Activated naive CD4-positive, alpha-beta T cell treated with anti-CD3 and anti-CD28 coated beads, Interleukin-2, amount 10 ng/mL, durations not matched to agents 7 days and 5 days (primary cell): ENCODE results near the gene BCL2L14.

Experiments used
- CTCF ChIA-PET: fragments of 350-600 bp; sonication (Branson Sonifier 250); formaldehyde crosslinking; loops from one replicate; lab custom pipeline; 2021; ENCODE audit warnings: antibody characterized with exemption; lab: Charles Lee
- DNase-seq: peaks from one replicate; pipeline ENCODE4 v3.0.0-alpha.2; 2020
- H3K27ac Mint-ChIP-seq: one replicate; pipeline ENCODE4 v1.8.0; 2021; ENCODE audit warnings: mild to moderate bottlenecking, moderate library complexity, mixed read lengths
- H3K27me3 Mint-ChIP-seq: one replicate; pipeline ENCODE4 v1.8.0; 2021; ENCODE audit warnings: mild to moderate bottlenecking, mixed read lengths
- H3K36me3 Mint-ChIP-seq: one replicate; pipeline ENCODE4 v1.8.0; 2021; ENCODE audit warnings: mixed read lengths
- H3K4me1 Mint-ChIP-seq: one replicate; pipeline ENCODE4 v1.8.0; 2021; ENCODE audit warnings: mixed read lengths
- H3K4me3 Mint-ChIP-seq: one replicate; pipeline ENCODE4 v1.8.0; 2021; ENCODE audit warnings: mild to moderate bottlenecking, moderate library complexity, mixed read lengths
- H3K9me3 Mint-ChIP-seq: one replicate; pipeline ENCODE4 v1.8.0; 2021; ENCODE audit warnings: mixed read lengths

The BCL2L14 gene

DNA sequence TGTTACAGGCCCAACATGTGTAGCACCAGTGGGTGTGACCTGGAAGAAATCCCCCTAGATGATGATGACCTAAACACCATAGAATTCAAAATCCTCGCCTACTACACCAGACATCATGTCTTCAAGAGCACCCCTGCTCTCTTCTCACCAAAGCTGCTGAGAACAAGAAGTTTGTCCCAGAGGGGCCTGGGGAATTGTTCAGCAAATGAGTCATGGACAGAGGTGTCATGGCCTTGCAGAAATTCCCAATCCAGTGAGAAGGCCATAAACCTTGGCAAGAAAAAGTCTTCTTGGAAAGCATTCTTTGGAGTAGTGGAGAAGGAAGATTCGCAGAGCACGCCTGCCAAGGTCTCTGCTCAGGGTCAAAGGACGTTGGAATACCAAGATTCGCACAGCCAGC is 8.6 kb downstream of the BCL2L14 start:
- CTCF ChIA-PET: no interaction called here
- Mint-ChIP-seq H3K27me3 (no peaks in the 10 kb centered on the region), H3K9me3 (no peaks in the 10 kb centered on the region), H3K27ac (no peak overlapping the region), H3K4me3 (no peak overlapping the region), H3K4me1 (peaks cover 4% of the 10 kb centered on the region), H3K36me3 (no peaks in the 10 kb centered on the region)
- no peak for DNase-seq

- Mint-ChIP-seq H3K27me3 (no peaks in the 10 kb centered on the region), H3K4me1 (peaks cover 4% of the 10 kb centered on the region), H3K36me3 (no peaks in the 10 kb centered on the region), H3K27ac (no peak overlapping the region), H3K4me3 (no peak overlapping the region), H3K9me3 (no peaks in the 10 kb centered on the region)
- CTCF ChIA-PET: interaction anchor here (1.0 to 2.0 kb wide), 3 partner anchors 10 to 251 kb away, joined by 3 to 12 read pairs (median 3); no protein-coding TSS in a partner anchor
- no peak for DNase-seq
Measured at GRCh38 chr12:12081836-12082497, 11.2 kb downstream of the BCL2L14 start.

GRCh38 chr12:12083688-12084087 is 12.9 kb downstream of the BCL2L14 start:
- DNase-seq: no peak
- H3K27me3 Mint-ChIP-seq: no peaks in the 10 kb centered on the region
- CTCF ChIA-PET: no interaction called here
- H3K4me3 Mint-ChIP-seq: no peak overlapping the region
- H3K4me1 Mint-ChIP-seq: peaks cover 4% of the 10 kb centered on the region
- no peak overlapping the region for H3K27ac Mint-ChIP-seq
- no peaks in the 10 kb centered on the region for H3K9me3 Mint-ChIP-seq
- H3K36me3 Mint-ChIP-seq: peaks cover 5% of the 10 kb centered on the region

DNA sequence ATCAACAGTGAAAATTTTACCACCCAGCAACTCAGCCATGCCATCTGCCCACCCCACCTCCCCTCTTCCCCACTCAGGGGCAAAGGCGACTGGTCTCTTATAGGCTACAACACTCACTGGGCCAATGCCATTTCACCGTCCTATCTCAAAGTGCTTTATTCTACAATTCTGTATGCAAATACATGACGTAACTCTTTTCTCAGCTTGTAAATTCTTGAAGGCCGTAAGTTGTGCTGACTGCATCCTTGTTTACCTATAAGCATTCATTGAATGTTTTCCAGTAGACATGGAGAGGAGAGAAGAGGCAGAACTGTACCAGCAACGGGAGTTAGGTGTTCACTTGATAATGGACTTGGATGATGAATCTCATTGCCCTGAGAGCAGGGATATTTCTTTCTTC is 15.6 kb downstream of the BCL2L14 start:
- H3K4me1 Mint-ChIP-seq: peaks cover 4% of the 10 kb centered on the region
- H3K4me3 Mint-ChIP-seq: no peak overlapping the region
- CTCF ChIA-PET: no interaction called here
- no peaks in the 10 kb centered on the region for H3K9me3 Mint-ChIP-seq
- peaks cover 6% of the 10 kb centered on the region for H3K36me3 Mint-ChIP-seq
- no peak overlapping the region for H3K27ac Mint-ChIP-seq
- peaks cover 3% of the 10 kb centered on the region for H3K27me3 Mint-ChIP-seq
- no peak for DNase-seq

GRCh38 chr12:12086973-12087692 is 16.4 kb downstream of the BCL2L14 start:
- Mint-ChIP-seq H3K27me3 (peaks cover 4% of the 10 kb centered on the region), H3K4me3 (no peak overlapping the region), H3K27ac (no peak overlapping the region), H3K4me1 (no peaks in the 10 kb centered on the region), H3K9me3 (no peaks in the 10 kb centered on the region), H3K36me3 (peaks cover 6% of the 10 kb centered on the region)
- DNase-seq: no peak
- CTCF ChIA-PET: interaction anchor here (0.6 to 0.8 kb wide), 2 partner anchors 9 to 14 kb away, joined by 3 to 4 read pairs; no protein-coding TSS in a partner anchor

GRCh38 chr12:12087693-12088034 is 16.9 kb downstream of the BCL2L14 start:
- peaks cover 6% of the 10 kb centered on the region for H3K36me3 Mint-ChIP-seq
- H3K4me3 Mint-ChIP-seq: no peak overlapping the region
- CTCF ChIA-PET: interaction anchor here (0.8 kb wide), 1 partner anchor 15 kb away, joined by 4 read pairs; no protein-coding TSS in a partner anchor
- H3K9me3 Mint-ChIP-seq: no peaks in the 10 kb centered on the region
- DNase-seq: no peak
- H3K4me1 Mint-ChIP-seq: no peaks in the 10 kb centered on the region
- peaks cover 4% of the 10 kb centered on the region for H3K27me3 Mint-ChIP-seq
- no peak overlapping the region for H3K27ac Mint-ChIP-seq

GRCh38 chr12:12088147-12088546 is 17.4 kb downstream of the BCL2L14 start:
- Mint-ChIP-seq H3K27me3 (peaks cover 4% of the 10 kb centered on the region), H3K9me3 (no peaks in the 10 kb centered on the region), H3K4me1 (no peaks in the 10 kb centered on the region), H3K36me3 (peaks cover 6% of the 10 kb centered on the region), H3K27ac (no peak overlapping the region), H3K4me3 (no peak overlapping the region)
- DNase-seq: no peak
- CTCF ChIA-PET: no interaction called here

DNA sequence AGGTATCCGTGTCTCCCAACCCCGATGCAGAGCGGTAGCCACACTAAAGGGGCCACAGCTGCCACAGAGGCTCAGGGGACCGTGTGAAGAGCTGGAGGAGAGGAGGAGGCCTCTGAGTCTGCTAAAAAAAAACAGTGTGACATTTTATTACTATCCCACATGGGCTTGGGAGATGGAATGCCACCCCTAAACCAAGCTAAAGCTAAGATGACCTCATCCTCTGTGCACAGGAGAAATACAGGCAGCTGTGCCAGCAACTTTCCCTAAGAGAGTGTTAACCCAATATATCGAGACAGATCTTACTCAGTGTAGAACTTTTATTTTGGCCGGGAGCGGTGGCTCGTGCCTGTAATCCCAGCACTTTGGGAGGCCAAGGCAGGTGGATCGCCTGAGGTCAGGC is 18.0 kb downstream of the BCL2L14 start:
- Mint-ChIP-seq H3K27ac (no peak overlapping the region), H3K4me3 (no peak overlapping the region), H3K9me3 (no peaks in the 10 kb centered on the region), H3K36me3 (peaks cover 6% of the 10 kb centered on the region), H3K27me3 (peaks cover 4% of the 10 kb centered on the region), H3K4me1 (no peaks in the 10 kb centered on the region)
- CTCF ChIA-PET: interaction anchor here (0.6 kb wide), 1 partner anchor 246 kb away, joined by 3 read pairs; no protein-coding TSS in a partner anchor
- DNase-seq: no peak

- no peak for DNase-seq
- Mint-ChIP-seq H3K9me3 (no peaks in the 10 kb centered on the region), H3K27me3 (peaks cover 4% of the 10 kb centered on the region), H3K27ac (no peak overlapping the region), H3K4me1 (no peaks in the 10 kb centered on the region), H3K36me3 (peaks cover 15% of the 10 kb centered on the region), H3K4me3 (no peak overlapping the region)
- CTCF ChIA-PET: no interaction called here
Measured at GRCh38 chr12:12091071-12091470, 20.3 kb downstream of the BCL2L14 start.

DNA sequence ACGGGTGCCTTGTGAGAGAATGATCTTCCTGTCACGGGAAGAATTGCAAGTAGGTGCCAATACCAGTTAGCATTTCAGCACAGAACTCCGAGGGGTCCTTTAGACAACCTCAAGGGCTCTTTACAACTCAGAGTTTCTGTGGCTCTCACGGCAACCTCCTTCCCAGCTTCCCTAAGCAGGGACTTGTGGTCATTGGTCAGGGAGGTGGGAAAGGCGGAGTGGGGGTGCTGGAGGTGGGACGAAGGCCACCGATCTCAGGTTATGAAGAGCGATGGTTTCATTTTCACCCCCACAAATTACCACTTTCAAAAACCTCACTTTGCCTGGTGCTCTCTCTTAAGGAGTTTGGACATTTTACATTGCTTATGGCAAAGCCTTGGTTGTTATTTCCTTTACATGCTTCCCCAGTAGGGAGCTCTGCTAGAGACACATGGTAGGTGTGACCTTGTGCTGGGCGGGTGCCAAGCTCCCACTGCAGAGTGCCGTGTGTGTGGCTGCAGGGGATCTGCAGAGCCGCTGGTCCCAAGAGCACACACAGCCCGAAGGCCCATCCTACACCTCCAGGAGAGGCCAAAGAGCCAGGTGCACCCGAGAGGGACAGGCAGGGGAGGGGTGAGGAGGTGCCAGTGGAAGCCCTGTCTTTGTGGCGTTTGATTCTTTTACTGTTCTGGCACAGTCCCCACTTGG is 21.4 kb downstream of the BCL2L14 start:
- Mint-ChIP-seq H3K4me3 (no peak overlapping the region), H3K4me1 (no peaks in the 10 kb centered on the region), H3K9me3 (no peaks in the 10 kb centered on the region), H3K36me3 (peaks cover 15% of the 10 kb centered on the region), H3K27ac (no peak overlapping the region), H3K27me3 (peaks cover 4% of the 10 kb centered on the region)
- CTCF ChIA-PET: no interaction called here
- DNase-seq: no peak

DNA sequence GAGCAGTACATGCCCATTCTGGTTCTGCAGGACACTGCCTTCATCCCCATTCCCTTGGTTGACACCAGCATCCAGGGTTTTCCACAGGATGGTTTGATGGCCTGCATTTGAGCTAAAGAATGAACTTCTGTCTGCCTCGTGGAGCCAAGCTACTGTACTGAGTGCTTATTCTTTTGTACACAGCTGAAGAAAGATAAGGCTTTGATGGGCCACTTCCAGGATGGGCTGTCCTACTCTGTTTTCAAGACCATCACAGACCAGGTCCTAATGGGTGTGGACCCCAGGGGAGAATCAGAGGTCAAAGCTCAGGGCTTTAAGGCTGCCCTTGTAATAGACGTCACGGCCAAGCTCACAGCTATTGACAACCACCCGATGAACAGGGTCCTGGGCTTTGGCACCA is 23.7 kb downstream of the BCL2L14 start:
- H3K36me3 Mint-ChIP-seq: peaks cover 16% of the 10 kb centered on the region
- CTCF ChIA-PET: no interaction called here
- no peak overlapping the region for H3K27ac Mint-ChIP-seq
- DNase-seq: no peak
- peaks cover 4% of the 10 kb centered on the region for H3K27me3 Mint-ChIP-seq
- no peak overlapping the region for H3K4me3 Mint-ChIP-seq
- no peaks in the 10 kb centered on the region for H3K4me1 Mint-ChIP-seq
- H3K9me3 Mint-ChIP-seq: no peaks in the 10 kb centered on the region

- no peak for DNase-seq
- Mint-ChIP-seq H3K9me3 (no peaks in the 10 kb centered on the region), H3K4me1 (no peaks in the 10 kb centered on the region), H3K4me3 (no peak overlapping the region), H3K27me3 (peaks cover 4% of the 10 kb centered on the region), H3K27ac (no peak overlapping the region), H3K36me3 (peaks cover 16% of the 10 kb centered on the region)
- CTCF ChIA-PET: no interaction called here
Measured at GRCh38 chr12:12095021-12095420, 24.3 kb downstream of the BCL2L14 start.

GRCh38 chr12:12097891-12098690 is 27.4 kb downstream of the BCL2L14 start:
- Mint-ChIP-seq H3K27ac (no peak overlapping the region), H3K27me3 (peaks cover 3% of the 10 kb centered on the region), H3K9me3 (no peaks in the 10 kb centered on the region), H3K4me3 (no peak overlapping the region), H3K4me1 (no peaks in the 10 kb centered on the region), H3K36me3 (peaks cover 19% of the 10 kb centered on the region)
- CTCF ChIA-PET: no interaction called here
- no peak for DNase-seq

DNA sequence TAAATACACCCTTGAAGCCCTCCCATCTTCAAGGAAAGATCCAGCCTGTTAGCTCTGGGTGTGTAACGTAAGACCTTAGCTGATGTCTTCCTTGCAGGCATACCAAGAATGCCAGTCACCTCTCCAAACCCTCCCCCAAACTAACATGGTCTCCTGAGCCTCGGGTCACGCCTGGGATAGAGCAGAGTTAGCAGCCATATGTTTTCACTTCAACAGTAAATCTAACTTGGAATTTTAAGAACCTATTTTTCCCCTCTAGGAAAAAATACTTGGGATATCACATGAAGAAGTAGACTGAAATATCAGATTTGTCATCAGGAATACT is 27.9 kb downstream of the BCL2L14 start:
- Mint-ChIP-seq H3K27me3 (peaks cover 3% of the 10 kb centered on the region), H3K9me3 (peaks cover 2% of the 10 kb centered on the region), H3K4me3 (no peak overlapping the region), H3K27ac (no peak overlapping the region), H3K4me1 (no peaks in the 10 kb centered on the region), H3K36me3 (peaks cover 21% of the 10 kb centered on the region)
- CTCF ChIA-PET: no interaction called here
- no peak for DNase-seq
